Heart right ventricle (tissue), 16 donors: ENCODE data around the gene SLC22A17. TPM values are rescaled to one million over a fixed set of nuclear protein-coding genes. Genes with fewer than 3 reads are reported as not detected.

Experiments used
- ATAC-seq, 8 donors: fragments of 200-7000 bp; cut with Tn5 transposase; one replicate each; pipeline ENCODE4 v1.9.1; 2020; ENCODE audit warnings: mild to moderate bottlenecking in 8 of 8, moderate library complexity in 8 of 8, moderate number of reproducible peaks in 1 of 8
- DNase-seq, 2 donors: peaks; one replicate each; pipeline ENCODE4 v3.0.0-alpha.2; 2020
- H3K27ac ChIP-seq, 10 donors: fragments of 200-600 bp; sonication (generic) in 2 of 10; one replicate each; pipeline versions ENCODE4 v1.5.0 to v1.8.0; 2020 to 2022; ENCODE audit warnings: mild to moderate bottlenecking in 3 of 10
- H3K27me3 ChIP-seq, 7 donors: fragments of 200-600 bp; one replicate each; pipeline ENCODE4 v1.8.0; 2021 to 2022; ENCODE audit warnings: mild to moderate bottlenecking in 2 of 7
- H3K36me3 ChIP-seq, 9 donors: fragments of 200-600 bp; sonication (generic) in 1 of 9; one replicate each; pipeline versions ENCODE4 v1.5.0 to v1.8.0; 2020 to 2022; ENCODE audit warnings: mild to moderate bottlenecking in 2 of 9
- H3K4me1 ChIP-seq, 9 donors: fragments of 200-600 bp; sonication (generic) in 1 of 9; one replicate each; pipeline versions ENCODE4 v1.5.0 to v1.8.0; 2020 to 2022; ENCODE audit warnings: mild to moderate bottlenecking in 4 of 9
- H3K4me3 ChIP-seq, 10 donors: fragments of 200-600 bp; sonication (generic) in 2 of 10; one replicate each; pipeline versions ENCODE4 v1.5.0 to v1.8.0; 2020 to 2022; ENCODE audit warnings: mild to moderate bottlenecking in 7 of 10, moderate library complexity in 2 of 10
- H3K9me3 ChIP-seq, 11 donors: fragments of 200-600 bp in 10 of 11; sonication (generic) in 2 of 11; one replicate each; pipeline versions ENCODE4 v1.5.0 to v1.8.0; 2013 to 2022; ENCODE audit warnings: mild to moderate bottlenecking in 2 of 11, control low read depth in 1 of 11, moderate library complexity in 1 of 11
- CTCF ChIP-seq, 9 donors: fragments of 200-600 bp; sonication (generic) in 2 of 9; IDR thresholded peaks; one replicate each; pipeline versions ENCODE4 v1.5.0 to v1.8.0; 2021 to 2022; ENCODE audit warnings: antibody characterized with exemption in 9 of 9, mild to moderate bottlenecking in 5 of 9, moderate library complexity in 1 of 9
- WGBS, 2 donors: extraction: QIAGEN DNeasy Blood & Tissue Kit; methylation state at CpG; one replicate each; pipeline ENCODE4 v1.1.7; 2013; ENCODE audit warnings: inconsistent platforms in 1 of 2; 5-methylcytosine and 5-hydroxymethylcytosine counted together
- intact Hi-C, 10 donors: fragments of 100-400 bp; cut with DNase I; formaldehyde crosslinking; loops; one replicate each; pipeline versions ENCODE4 v1.11.1 to v1.14.2; 2022
- polyA plus RNA-seq, 2 donors: library from polyadenylated mRNA; stranded (reverse); fragments of 200-250 nt; gene quantifications; one replicate each; pipeline ENCODE4 v1.2.3, GENCODE V29; 2013
- total RNA-seq, 10 donors: library from RNA; stranded (reverse); fragmentation: NEBNext Ultra II Directional in 3 of 10; extraction: Animal tissue kit (Norgen Biotek cat#: 25700) in 3 of 10; gene quantifications; one replicate each; pipeline versions ENCODE4 v1.2.1 to v1.2.4, GENCODE V29; 2021 to 2023
- donor health status: Arrhythmogenic right ventricular cardiomyopathy.
- donor health status: ischemic (EF 13 %, LVEDD 7.1; RV severe dilation, severe dysfunction).
- donor health status: healthy with polysubstance abuse.
- donor health status: DM: no; HTN: yes; CAD: no.
- donor health status: DM: no; HTN: no; CAD: no.
- donor health status: ischemic (EF 25% LVEDD 6.9; RV normal size, moderate dysfunction).
- donor health status: ischemic (EF 25% LVEDD 5.7; RV mildly dilated, moderate dysfunction).
- donor health status: healthy.
- donor health status: DM: yes; HTN: yes; CAD: no.
- donor health status: Ischemic cardiomyopathy.
- donor health status: ischemic (EF 35%, LVEDD 5.7; RV mildly dilated, moderate dysfunction).
- donor health status: nonischemic (EF 11% LVEDD 7.7; RV severe dilation, severe dysfunction).
- donor health status: DM: yes; HTN: yes; CAD: no.
- donor health status: PGD.
- donor health status: ischemic (EF 29% LVEDD 5.4; RV normal size, mild dysfunction).
- donor health status: nonischemic (EF 23%, LVEDD 6.1; RV moderate dilation, normal function).

Gene SLC22A17
- total and polyA plus RNA-seq, 12 donors, result 4.8 to 18.9 (median 9.8) TPM

GRCh38 chr14:23324455-23324846 lies 28.2 kb downstream of the SLC22A17 start:
- H3K27ac ChIP-seq, result no peak overlapping the region
- H3K4me1 ChIP-seq, result peaks cover 6 to 29% (median 21%) of the 10 kb centered on the region in 9 donors
- no peak overlapping the region for H3K4me3 ChIP-seq
- ATAC-seq (no peak), DNase-seq (no peak)
- H3K36me3 ChIP-seq, result peaks cover 0 to 40% (median 24%) of the 10 kb centered on the region in 9 donors
- intact Hi-C loops, result loop anchor here in 9 of 10 donors (5.0 to 10.0 kb wide), 5 partner anchors 140 to 240 kb away; partner anchors contain the start of genes NGDN (in 6 of the 9), THTPA (in 4 of the 9), AP1G2 (in 2 of the 9) and ZFHX2 (in 2 of the 9)
- WGBS, 2 donors, result 69 to 72% methylated on average over 2 of the region's 2 CpGs
- H3K9me3 ChIP-seq, result no peaks in the 10 kb centered on the region
- H3K27me3 ChIP-seq, result no peaks in the 10 kb centered on the region
- no peak for TF ChIP-seq CTCF (IDR thresholded peaks at IDR 0.05)

GRCh38 chr14:23323838-23324454 lies 28.7 kb downstream of the SLC22A17 start:
- TF ChIP-seq CTCF (IDR thresholded peaks at IDR 0.05), result no peak
- ATAC-seq (no peak), DNase-seq (no peak)
- Histone ChIP-seq H3K9me3 (no peaks in the 10 kb centered on the region), H3K27ac (no peak overlapping the region), H3K4me1 (peaks cover 6 to 29% (median 21%) of the 10 kb centered on the region in 9 donors), H3K27me3 (no peaks in the 10 kb centered on the region), H3K36me3 (peaks cover 0 to 40% (median 24%) of the 10 kb centered on the region in 9 donors), H3K4me3 (no peak overlapping the region)
- 82 to 84% methylated on average over 18 of the region's 18 CpGs for WGBS, 2 donors
- intact Hi-C loops, result loop anchor here in 9 of 10 donors (5.0 to 10.0 kb wide), 5 partner anchors 141 to 241 kb away; partner anchors contain the start of genes NGDN (in 6 of the 9), THTPA (in 4 of the 9), AP1G2 (in 2 of the 9) and ZFHX2 (in 2 of the 9)

GRCh38 chr14:23322568-23323517 lies 29.8 kb downstream of the SLC22A17 start:
- 47 to 48% methylated on average over 10 of the region's 10 CpGs for whole genome bisulfite sequencing, 2 donors
- Histone ChIP-seq H3K27ac (peak overlapping the region in 8 of 10 donors; percentile 4 to 99 (median 96)), H3K36me3 (peaks cover 0 to 42% (median 24%) of the 10 kb centered on the region in 9 donors), H3K27me3 (no peaks in the 10 kb centered on the region), H3K4me1 (peaks cover 6 to 27% (median 21%) of the 10 kb centered on the region in 9 donors), H3K4me3 (peak overlapping the region; percentile 80 to 96 (median 90)), H3K9me3 (no peaks in the 10 kb centered on the region)
- TF ChIP-seq CTCF (IDR thresholded peaks at IDR 0.05), result no peak
- intact Hi-C loops, result loop anchor here in 9 of 10 donors (5.0 to 10.0 kb wide), 5 partner anchors 142 to 242 kb away; partner anchors contain the start of genes NGDN (in 6 of the 9), THTPA (in 4 of the 9), AP1G2 (in 2 of the 9) and ZFHX2 (in 2 of the 9)
- no peak for DNase-seq
- no peak for ATAC-seq
